ENCODE measurements around the gene TBC1D23. TPM values are rescaled to one million over a fixed set of nuclear protein-coding genes. Genes with fewer than 3 reads are reported as not detected.
"Not testable (repeated sequence)": the region's sequence is repeated elsewhere in the genome, so short reads cannot be mapped to it uniquely, and the experiment has no call there.

TBC1D23 gene
- total RNA-seq, 4 donors from 2014 or later: 25.7 to 36.6 (median 34.6) TPM

GRCh38 chr3:100228247-100228646 is 32.5 kb upstream of the TBC1D23 start:
- 94% methylated on average over 1 of the region's 1 CpG for WGBS

GRCh38 chr3:100229188-100229587 is 31.6 kb upstream of the TBC1D23 start:
- WGBS: 89% methylated on average over 3 of the region's 3 CpGs
- not testable (repeated sequence) for H3K27me3 ChIP-seq; DNase-seq (ENCODE audit: low spot score in 2 of 2)

More at GRCh38 chr3:100228247-100228646, 32.5 kb upstream of the TBC1D23 start:
- no peaks in the 10 kb centered on the region for H3K27me3 ChIP-seq
- TF ChIP-seq, protein P1, sequence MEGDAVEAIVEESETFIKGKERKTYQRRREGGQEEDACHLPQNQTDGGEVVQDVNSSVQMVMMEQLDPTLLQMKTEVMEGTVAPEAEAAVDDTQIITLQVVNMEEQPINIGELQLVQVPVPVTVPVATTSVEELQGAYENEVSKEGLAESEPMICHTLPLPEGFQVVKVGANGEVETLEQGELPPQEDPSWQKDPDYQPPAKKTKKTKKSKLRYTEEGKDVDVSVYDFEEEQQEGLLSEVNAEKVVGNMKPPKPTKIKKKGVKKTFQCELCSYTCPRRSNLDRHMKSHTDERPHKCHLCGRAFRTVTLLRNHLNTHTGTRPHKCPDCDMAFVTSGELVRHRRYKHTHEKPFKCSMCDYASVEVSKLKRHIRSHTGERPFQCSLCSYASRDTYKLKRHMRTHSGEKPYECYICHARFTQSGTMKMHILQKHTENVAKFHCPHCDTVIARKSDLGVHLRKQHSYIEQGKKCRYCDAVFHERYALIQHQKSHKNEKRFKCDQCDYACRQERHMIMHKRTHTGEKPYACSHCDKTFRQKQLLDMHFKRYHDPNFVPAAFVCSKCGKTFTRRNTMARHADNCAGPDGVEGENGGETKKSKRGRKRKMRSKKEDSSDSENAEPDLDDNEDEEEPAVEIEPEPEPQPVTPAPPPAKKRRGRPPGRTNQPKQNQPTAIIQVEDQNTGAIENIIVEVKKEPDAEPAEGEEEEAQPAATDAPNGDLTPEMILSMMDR (IDR thresholded peaks at IDR 0.05): no peak
- no peak for TF ChIP-seq EP300 (IDR thresholded peaks at IDR 0.05)
- TF ChIP-seq POLR2A (IDR thresholded peaks at IDR 0.05): no peak
- TF ChIP-seq POLR2AphosphoS5 (IDR thresholded peaks at IDR 0.05): no peak
- peaks cover 8% of the 10 kb centered on the region for H3K4me1 ChIP-seq
- H3K27ac ChIP-seq: no peak overlapping the region
- H3K9me3 ChIP-seq: no peaks in the 10 kb centered on the region
- H3K4me3 ChIP-seq: no peak overlapping the region
- no peaks in the 10 kb centered on the region for H3K36me3 ChIP-seq
- DNase-seq (ENCODE audit: low spot score in 2 of 2): no peak

DNA sequence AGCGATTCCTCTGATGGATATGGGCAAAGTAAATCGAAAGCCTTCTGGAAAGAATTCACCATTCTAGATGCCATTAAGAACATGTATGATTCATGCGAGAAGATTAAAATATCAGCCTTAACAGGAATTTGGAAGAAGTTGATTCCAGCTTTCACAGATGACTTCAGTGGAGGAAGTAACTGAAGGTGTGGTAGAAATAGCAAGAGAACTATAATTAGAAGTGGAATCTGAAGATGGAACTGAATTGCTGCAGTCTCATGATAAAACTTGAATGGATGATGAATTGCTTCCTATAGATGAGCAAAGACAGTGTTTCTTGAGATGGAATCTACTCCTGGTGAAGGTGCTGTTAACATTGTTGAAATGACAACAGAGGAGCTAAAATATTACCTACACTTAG is 30.1 kb upstream of the TBC1D23 start:
- WGBS: 66% methylated on average over 3 of the region's 3 CpGs
- Histone ChIP-seq H3K27ac (no peak overlapping the region), H3K4me1 (peaks cover 8% of the 10 kb centered on the region), H3K9me3 (no peaks in the 10 kb centered on the region), H3K27me3 (no peaks in the 10 kb centered on the region), H3K4me3 (no peak overlapping the region), H3K36me3 (no peaks in the 10 kb centered on the region)
- TF ChIP-seq POLR2AphosphoS5 (IDR thresholded peaks at IDR 0.05) (no peak), EP300 (IDR thresholded peaks at IDR 0.05) (no peak), POLR2A (IDR thresholded peaks at IDR 0.05) (no peak)
- TF ChIP-seq, protein P1 (IDR thresholded peaks at IDR 0.05): no peak
- DNase-seq (ENCODE audit: low spot score in 2 of 2): no peak

More at GRCh38 chr3:100229188-100229587, 31.6 kb upstream of the TBC1D23 start:
- not testable (repeated sequence) for H3K27ac ChIP-seq, H3K4me1 ChIP-seq, H3K4me3 ChIP-seq, H3K36me3 ChIP-seq, H3K9me3 ChIP-seq

DNA sequence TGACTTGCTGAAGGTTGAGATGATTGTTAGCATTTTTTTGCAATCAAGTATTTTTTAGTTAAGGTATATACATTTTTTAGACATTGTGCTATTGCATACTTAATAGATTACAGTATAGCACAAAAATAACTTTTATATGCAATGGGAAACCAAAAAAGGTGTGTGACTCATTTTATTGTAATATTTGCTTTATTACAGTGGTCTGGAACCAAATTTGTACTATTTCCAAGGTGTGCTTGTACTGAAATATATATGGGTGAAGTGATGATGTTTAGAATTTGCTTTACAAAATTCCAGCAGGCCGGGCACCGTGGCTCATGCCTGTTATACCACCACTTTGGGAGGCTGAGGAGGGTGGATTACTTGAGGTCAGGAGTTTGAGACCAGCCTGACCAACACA is 29.1 kb upstream of the TBC1D23 start:
- H3K36me3 ChIP-seq: no peaks in the 10 kb centered on the region
- TF ChIP-seq, protein P1 (IDR thresholded peaks at IDR 0.05): no peak
- TF ChIP-seq POLR2AphosphoS5 (IDR thresholded peaks at IDR 0.05): no peak
- no peak for TF ChIP-seq POLR2A (IDR thresholded peaks at IDR 0.05)
- TF ChIP-seq EP300 (IDR thresholded peaks at IDR 0.05): no peak
- H3K4me1 ChIP-seq: peaks cover 8% of the 10 kb centered on the region
- 92% methylated on average over 2 of the region's 2 CpGs for WGBS
- no peak overlapping the region for H3K4me3 ChIP-seq
- no peaks in the 10 kb centered on the region for H3K9me3 ChIP-seq
- no peak overlapping the region for H3K27ac ChIP-seq
- H3K27me3 ChIP-seq: no peaks in the 10 kb centered on the region
- no peak for DNase-seq (ENCODE audit: low spot score in 2 of 2)

DNA sequence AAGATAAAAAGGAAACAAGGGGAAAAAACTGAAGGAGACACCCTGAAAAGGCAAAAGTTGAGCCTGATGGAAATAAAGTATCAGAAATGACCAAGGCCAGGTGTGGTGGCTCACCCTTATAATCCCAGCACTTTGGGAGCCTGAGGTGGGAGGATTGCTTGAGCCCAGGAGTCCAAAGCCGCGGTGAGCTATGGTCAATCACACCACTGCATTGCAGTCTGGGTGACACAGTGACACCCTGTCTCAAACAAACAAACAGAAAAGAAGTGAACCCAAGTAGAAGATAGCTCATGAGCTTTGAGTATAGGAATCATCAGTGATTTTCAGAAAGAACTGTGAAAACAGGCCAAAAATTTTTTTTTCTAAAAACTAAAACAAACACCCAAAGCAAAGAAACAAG is 26.4 kb upstream of the TBC1D23 start:
- Histone ChIP-seq H3K9me3 (peaks cover 11% of the 10 kb centered on the region), H3K4me1 (no peaks in the 10 kb centered on the region), H3K36me3 (no peaks in the 10 kb centered on the region), H3K27ac (no peak overlapping the region), H3K4me3 (no peak overlapping the region), H3K27me3 (no peaks in the 10 kb centered on the region)
- 95% methylated on average over 2 of the region's 2 CpGs for WGBS
- no peak for DNase-seq (ENCODE audit: low spot score in 2 of 2)
- TF ChIP-seq POLR2A (IDR thresholded peaks at IDR 0.05) (no peak), POLR2AphosphoS5 (IDR thresholded peaks at IDR 0.05) (no peak), EP300 (IDR thresholded peaks at IDR 0.05) (no peak)
- TF ChIP-seq, protein P1 (IDR thresholded peaks at IDR 0.05): no peak

DNA sequence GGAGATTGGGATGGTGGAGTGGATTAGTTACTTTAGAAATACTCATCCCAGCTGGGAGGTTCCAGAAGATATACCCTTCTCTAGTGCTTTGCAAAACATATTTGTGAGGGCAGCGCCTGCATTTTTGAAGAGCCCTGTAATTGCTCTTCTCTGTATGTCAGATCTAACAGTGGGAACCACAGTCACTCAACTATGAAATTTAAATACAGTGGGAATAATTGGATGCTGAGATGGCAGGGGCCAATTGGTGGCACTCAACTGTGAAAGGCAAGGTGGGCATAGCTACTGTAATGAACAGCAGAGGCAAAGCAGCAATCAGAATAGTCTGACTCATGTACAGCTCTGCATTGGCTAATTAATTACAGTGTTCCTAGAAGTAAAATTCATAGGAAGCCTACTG is 22.2 kb upstream of the TBC1D23 start:
- H3K27me3 ChIP-seq: no peaks in the 10 kb centered on the region
- H3K9me3 ChIP-seq: peaks cover 11% of the 10 kb centered on the region
- WGBS: 100% methylated on average over 1 of the region's 1 CpG
- no peak overlapping the region for H3K4me3 ChIP-seq
- H3K4me1 ChIP-seq: no peaks in the 10 kb centered on the region
- no peak for DNase-seq (ENCODE audit: low spot score in 2 of 2)
- TF ChIP-seq POLR2A (IDR thresholded peaks at IDR 0.05): no peak
- TF ChIP-seq POLR2AphosphoS5 (IDR thresholded peaks at IDR 0.05): no peak
- TF ChIP-seq, protein P1 (IDR thresholded peaks at IDR 0.05): no peak
- TF ChIP-seq EP300 (IDR thresholded peaks at IDR 0.05): no peak
- no peak overlapping the region for H3K27ac ChIP-seq
- H3K36me3 ChIP-seq: no peaks in the 10 kb centered on the region

DNA sequence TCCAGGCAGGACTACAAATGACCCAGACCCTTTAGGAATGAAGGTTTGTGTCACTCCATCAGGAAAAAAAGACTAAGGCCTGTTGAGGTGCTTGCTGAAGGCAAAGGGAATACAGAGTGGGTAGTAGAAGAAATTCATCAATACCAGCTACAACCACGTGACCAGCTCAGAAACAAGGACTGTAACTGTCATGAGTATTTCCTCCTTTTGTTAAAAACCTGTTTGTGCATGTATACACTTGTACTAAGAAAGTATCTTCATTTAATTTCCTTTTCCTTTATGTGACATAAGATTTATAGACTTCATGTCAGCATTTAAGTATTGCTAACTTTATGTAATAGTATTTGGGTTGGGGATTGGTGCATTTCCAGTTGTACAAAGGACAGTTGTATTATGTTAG is 18.3 kb upstream of the TBC1D23 start:
- not testable (repeated sequence) for H3K27ac ChIP-seq; H3K36me3 ChIP-seq; H3K4me1 ChIP-seq; DNase-seq (ENCODE audit: low spot score in 2 of 2); H3K4me3 ChIP-seq; H3K27me3 ChIP-seq
- 55% methylated on average over 1 of the region's 1 CpG for WGBS
- H3K9me3 ChIP-seq: peaks cover 11% of the 10 kb centered on the region
